ENCODE measurements around the gene SPCS3. TPM values are rescaled to one million over a fixed set of nuclear protein-coding genes. Genes with fewer than 3 reads are reported as not detected.

SPCS3 gene
- total and polyA plus RNA-seq, 2 of the 13 experiments (the other 11 are each of a cell fraction or from before 2014, with no cell fraction given) = 26.3 to 57.0 TPM

DNA sequence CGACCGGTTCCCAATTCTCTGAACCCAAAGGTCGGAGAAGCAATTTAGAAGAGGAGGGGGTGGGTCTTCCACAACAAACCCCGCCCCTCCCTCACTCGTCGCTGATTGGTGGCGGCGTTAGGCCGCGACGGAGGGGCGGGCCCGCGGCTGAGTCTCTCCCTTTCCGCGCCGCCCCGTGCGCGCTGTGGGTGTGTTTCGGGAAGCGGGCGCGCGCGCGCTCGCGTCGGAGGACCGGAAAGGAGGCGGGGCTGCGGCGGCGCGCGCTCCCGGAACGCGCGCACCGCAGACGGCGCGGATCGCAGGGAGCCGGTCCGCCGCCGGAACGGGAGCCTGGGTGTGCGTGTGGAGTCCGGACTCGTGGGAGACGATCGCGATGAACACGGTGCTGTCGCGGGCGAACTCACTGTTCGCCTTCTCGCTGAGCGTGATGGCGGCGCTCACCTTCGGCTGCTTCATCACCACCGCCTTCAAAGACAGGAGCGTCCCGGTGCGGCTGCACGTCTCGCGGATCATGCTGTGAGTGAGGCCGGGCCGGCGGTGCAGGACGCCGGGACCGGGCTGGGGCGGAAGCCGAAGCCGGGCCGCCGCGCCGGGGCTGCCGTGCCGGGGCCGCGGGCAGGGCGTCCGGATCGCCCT, at the start of gene SPCS3 (continued):
- TF ChIP-seq, protein P1, sequence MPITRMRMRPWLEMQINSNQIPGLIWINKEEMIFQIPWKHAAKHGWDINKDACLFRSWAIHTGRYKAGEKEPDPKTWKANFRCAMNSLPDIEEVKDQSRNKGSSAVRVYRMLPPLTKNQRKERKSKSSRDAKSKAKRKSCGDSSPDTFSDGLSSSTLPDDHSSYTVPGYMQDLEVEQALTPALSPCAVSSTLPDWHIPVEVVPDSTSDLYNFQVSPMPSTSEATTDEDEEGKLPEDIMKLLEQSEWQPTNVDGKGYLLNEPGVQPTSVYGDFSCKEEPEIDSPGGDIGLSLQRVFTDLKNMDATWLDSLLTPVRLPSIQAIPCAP (CRISPR knock-in tag; IDR thresholded peaks at IDR 0.05; ENCODE audit: low read depth) = no peak
- TF ChIP-seq ZNF720 (CRISPR knock-in tag; IDR thresholded peaks at IDR 0.05) = no peak
- no peak for TF ChIP-seq ZNF850 (CRISPR knock-in tag; conservative IDR thresholded peaks at IDR 0.05)
- TF ChIP-seq, protein P2, sequence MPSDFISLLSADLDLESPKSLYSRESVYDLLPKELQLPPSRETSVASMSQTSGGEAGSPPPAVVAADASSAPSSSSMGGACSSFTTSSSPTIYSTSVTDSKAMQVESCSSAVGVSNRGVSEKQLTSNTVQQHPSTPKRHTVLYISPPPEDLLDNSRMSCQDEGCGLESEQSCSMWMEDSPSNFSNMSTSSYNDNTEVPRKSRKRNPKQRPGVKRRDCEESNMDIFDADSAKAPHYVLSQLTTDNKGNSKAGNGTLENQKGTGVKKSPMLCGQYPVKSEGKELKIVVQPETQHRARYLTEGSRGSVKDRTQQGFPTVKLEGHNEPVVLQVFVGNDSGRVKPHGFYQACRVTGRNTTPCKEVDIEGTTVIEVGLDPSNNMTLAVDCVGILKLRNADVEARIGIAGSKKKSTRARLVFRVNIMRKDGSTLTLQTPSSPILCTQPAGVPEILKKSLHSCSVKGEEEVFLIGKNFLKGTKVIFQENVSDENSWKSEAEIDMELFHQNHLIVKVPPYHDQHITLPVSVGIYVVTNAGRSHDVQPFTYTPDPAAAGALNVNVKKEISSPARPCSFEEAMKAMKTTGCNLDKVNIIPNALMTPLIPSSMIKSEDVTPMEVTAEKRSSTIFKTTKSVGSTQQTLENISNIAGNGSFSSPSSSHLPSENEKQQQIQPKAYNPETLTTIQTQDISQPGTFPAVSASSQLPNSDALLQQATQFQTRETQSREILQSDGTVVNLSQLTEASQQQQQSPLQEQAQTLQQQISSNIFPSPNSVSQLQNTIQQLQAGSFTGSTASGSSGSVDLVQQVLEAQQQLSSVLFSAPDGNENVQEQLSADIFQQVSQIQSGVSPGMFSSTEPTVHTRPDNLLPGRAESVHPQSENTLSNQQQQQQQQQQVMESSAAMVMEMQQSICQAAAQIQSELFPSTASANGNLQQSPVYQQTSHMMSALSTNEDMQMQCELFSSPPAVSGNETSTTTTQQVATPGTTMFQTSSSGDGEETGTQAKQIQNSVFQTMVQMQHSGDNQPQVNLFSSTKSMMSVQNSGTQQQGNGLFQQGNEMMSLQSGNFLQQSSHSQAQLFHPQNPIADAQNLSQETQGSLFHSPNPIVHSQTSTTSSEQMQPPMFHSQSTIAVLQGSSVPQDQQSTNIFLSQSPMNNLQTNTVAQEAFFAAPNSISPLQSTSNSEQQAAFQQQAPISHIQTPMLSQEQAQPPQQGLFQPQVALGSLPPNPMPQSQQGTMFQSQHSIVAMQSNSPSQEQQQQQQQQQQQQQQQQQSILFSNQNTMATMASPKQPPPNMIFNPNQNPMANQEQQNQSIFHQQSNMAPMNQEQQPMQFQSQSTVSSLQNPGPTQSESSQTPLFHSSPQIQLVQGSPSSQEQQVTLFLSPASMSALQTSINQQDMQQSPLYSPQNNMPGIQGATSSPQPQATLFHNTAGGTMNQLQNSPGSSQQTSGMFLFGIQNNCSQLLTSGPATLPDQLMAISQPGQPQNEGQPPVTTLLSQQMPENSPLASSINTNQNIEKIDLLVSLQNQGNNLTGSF (CRISPR knock-in tag; IDR thresholded peaks at IDR 0.05) = no peak
- TF ChIP-seq, protein P3, sequence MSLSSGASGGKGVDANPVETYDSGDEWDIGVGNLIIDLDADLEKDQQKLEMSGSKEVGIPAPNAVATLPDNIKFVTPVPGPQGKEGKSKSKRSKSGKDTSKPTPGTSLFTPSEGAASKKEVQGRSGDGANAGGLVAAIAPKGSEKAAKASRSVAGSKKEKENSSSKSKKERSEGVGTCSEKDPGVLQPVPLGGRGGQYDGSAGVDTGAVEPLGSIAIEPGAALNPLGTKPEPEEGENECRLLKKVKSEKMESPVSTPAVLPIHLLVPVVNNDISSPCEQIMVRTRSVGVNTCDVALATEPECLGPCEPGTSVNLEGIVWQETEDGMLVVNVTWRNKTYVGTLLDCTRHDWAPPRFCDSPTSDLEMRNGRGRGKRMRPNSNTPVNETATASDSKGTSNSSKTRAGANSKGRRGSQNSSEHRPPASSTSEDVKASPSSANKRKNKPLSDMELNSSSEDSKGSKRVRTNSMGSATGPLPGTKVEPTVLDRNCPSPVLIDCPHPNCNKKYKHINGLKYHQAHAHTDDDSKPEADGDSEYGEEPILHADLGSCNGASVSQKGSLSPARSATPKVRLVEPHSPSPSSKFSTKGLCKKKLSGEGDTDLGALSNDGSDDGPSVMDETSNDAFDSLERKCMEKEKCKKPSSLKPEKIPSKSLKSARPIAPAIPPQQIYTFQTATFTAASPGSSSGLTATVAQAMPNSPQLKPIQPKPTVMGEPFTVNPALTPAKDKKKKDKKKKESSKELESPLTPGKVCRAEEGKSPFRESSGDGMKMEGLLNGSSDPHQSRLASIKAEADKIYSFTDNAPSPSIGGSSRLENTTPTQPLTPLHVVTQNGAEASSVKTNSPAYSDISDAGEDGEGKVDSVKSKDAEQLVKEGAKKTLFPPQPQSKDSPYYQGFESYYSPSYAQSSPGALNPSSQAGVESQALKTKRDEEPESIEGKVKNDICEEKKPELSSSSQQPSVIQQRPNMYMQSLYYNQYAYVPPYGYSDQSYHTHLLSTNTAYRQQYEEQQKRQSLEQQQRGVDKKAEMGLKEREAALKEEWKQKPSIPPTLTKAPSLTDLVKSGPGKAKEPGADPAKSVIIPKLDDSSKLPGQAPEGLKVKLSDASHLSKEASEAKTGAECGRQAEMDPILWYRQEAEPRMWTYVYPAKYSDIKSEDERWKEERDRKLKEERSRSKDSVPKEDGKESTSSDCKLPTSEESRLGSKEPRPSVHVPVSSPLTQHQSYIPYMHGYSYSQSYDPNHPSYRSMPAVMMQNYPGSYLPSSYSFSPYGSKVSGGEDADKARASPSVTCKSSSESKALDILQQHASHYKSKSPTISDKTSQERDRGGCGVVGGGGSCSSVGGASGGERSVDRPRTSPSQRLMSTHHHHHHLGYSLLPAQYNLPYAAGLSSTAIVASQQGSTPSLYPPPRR (CRISPR knock-in tag; IDR thresholded peaks at IDR 0.05; ENCODE audit: borderline replicate concordance) = 0 out of 2 replicates have a peak, but pooled peaks have one; percentile 18
- TF ChIP-seq, protein P4, sequence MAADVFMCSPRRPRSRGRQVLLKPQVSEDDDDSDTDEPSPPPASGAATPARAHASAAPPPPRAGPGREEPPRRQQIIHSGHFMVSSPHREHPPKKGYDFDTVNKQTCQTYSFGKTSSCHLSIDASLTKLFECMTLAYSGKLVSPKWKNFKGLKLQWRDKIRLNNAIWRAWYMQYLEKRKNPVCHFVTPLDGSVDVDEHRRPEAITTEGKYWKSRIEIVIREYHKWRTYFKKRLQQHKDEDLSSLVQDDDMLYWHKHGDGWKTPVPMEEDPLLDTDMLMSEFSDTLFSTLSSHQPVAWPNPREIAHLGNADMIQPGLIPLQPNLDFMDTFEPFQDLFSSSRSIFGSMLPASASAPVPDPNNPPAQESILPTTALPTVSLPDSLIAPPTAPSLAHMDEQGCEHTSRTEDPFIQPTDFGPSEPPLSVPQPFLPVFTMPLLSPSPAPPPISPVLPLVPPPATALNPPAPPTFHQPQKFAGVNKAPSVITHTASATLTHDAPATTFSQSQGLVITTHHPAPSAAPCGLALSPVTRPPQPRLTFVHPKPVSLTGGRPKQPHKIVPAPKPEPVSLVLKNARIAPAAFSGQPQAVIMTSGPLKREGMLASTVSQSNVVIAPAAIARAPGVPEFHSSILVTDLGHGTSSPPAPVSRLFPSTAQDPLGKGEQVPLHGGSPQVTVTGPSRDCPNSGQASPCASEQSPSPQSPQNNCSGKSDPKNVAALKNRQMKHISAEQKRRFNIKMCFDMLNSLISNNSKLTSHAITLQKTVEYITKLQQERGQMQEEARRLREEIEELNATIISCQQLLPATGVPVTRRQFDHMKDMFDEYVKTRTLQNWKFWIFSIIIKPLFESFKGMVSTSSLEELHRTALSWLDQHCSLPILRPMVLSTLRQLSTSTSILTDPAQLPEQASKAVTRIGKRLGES (CRISPR knock-in tag; IDR thresholded peaks at IDR 0.05; ENCODE audit: borderline replicate concordance) = no peak
- TF ChIP-seq, protein P5, sequence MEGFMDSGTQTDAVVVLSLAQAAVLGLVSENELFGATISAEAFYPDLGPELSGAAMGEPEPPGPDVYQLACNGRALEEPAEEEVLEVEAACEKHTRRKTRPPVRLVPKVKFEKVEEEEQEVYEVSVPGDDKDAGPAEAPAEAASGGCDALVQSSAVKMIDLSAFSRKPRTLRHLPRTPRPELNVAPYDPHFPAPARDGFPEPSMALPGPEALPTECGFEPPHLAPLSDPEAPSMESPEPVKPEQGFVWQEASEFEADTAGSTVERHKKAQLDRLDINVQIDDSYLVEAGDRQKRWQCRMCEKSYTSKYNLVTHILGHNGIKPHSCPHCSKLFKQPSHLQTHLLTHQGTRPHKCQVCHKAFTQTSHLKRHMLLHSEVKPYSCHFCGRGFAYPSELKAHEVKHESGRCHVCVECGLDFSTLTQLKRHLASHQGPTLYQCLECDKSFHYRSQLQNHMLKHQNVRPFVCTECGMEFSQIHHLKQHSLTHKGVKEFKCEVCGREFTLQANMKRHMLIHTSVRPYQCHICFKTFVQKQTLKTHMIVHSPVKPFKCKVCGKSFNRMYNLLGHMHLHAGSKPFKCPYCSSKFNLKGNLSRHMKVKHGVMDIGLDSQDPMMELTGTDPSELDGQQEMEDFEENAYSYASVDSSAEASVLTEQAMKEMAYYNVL (CRISPR knock-in tag; IDR thresholded peaks at IDR 0.05; ENCODE audit: borderline replicate concordance) = no peak
- TF ChIP-seq, protein P6, sequence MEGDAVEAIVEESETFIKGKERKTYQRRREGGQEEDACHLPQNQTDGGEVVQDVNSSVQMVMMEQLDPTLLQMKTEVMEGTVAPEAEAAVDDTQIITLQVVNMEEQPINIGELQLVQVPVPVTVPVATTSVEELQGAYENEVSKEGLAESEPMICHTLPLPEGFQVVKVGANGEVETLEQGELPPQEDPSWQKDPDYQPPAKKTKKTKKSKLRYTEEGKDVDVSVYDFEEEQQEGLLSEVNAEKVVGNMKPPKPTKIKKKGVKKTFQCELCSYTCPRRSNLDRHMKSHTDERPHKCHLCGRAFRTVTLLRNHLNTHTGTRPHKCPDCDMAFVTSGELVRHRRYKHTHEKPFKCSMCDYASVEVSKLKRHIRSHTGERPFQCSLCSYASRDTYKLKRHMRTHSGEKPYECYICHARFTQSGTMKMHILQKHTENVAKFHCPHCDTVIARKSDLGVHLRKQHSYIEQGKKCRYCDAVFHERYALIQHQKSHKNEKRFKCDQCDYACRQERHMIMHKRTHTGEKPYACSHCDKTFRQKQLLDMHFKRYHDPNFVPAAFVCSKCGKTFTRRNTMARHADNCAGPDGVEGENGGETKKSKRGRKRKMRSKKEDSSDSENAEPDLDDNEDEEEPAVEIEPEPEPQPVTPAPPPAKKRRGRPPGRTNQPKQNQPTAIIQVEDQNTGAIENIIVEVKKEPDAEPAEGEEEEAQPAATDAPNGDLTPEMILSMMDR (CRISPR knock-in tag; IDR thresholded peaks at IDR 0.05) = no peak
- TF ChIP-seq MTF1 (CRISPR knock-in tag; IDR thresholded peaks at IDR 0.05) = no peak
- TF ChIP-seq RFX1 (IDR thresholded peaks at IDR 0.05) = no peak

Data from HepG2 (cell line).